T-helper 9 cell (primary cell): ENCODE measurements around the gene TBL1XR1.

Experiments used
- DNase-seq: peaks from one replicate; pipeline ENCODE4 v3.0.0-alpha.2; 2020
- total RNA-seq, 2 donors: gene quantifications; one replicate each; lab custom pipeline; 2026; lab: John Stamatoyannopoulos, UW

Gene TBL1XR1
- 150 to 267 reads per million in 2 donors for total RNA-seq

DNA sequence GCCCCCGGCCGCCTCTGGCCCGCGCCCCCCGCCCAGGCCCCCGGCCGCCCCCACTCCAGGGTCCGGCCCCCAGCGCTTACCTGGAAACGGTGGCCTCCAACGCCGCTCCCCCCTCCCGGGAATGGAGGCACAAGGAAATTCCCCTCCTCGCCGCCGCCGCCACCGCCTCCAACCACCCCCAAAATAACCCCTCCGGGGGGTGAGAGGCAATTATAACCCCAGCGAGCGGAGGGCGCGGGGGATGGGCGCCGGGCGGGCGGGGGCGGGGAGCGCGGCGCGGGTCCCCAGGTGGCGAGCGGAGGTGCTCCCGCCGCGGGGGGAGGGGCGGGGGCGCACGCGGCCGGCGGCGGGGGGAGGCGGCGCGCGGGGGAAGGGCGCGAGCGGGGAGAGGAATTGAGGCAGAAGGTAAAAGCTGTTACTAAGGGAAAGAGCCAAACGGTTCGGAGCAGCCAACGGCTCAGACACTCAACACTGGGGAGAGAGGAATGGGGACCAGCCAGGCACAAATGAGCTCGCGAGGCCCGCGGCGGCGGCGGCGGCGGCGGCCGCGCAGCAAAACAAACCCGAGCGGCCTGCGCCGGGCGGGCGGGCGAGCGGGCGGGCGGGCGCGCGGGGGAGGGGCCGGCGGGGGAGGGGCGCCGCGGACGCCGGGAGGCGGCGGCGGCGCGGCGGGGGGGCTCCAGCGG is at the start of gene TBL1XR1:
Gene TBL1XR1 (minus strand): TSS at position 442 of the 686 bp plus-strand sequence. CDS start 132,505 bp downstream, outside the sequence.
- DNase-seq: peak; percentile 84

DNA sequence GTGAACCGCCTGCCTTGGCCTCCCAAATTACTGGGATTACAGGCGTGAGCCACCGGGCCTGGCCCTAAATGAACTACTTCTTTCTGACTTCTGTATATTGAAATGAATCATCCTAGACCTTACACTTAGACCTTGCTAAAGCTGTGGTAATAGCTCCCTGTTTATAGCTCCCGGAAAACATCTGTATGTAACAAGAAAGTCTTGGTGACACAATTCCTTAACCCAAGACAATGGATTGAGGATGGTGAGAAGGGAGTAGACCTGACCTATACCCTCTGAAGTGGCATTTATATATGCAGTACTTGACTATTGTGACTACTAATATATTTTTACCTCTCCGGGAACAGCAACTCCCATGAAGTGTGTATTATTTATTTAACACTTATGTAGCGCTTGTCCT is 48.0 kb upstream of the TBL1XR1 start:
- DNase-seq: no peak

DNA sequence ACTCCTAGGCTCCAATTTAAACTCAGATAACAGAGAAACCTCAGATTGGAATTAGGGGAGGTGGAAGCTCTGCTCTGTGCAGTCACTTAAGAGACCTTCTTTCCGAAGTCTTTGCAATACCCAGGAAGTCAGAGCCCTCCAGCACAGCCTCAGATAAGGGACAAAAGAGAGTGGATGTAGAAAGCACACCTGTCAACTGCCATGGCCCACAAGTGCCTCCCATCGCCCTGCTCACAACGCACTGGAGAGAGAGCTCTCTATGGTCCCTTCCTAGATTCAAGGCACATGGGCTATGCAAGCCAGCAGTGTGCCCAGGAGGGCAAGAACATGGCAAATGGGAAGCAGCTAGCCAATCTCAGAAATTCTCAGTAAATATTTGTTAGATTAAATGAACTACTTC is 47.3 kb upstream of the TBL1XR1 start:
- DNase-seq: no peak

DNA sequence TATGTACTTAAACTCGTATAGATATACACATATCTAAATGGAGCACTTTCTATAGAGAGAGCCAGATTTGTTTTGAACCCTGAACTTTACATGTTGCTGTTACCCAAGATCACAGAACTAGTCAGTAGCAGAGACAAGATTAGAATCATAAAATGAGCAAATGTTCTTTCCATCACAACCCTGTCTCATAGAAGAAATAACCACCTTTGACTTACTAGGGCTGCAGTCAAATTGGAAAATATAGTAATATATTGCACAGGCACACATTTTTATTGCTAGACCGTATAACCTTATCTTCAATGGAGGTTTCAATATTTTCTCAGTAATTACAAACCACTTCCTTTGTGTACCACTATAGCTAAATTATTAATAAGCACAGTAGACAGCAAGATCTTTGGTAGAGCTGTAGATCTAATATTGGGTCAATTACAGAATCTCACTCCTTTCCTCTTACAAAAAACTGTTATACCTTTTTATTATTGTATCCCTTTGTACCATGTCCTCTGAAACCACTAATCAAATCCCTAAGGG is 41.5 kb upstream of the TBL1XR1 start:
- no peak for DNase-seq

DNA sequence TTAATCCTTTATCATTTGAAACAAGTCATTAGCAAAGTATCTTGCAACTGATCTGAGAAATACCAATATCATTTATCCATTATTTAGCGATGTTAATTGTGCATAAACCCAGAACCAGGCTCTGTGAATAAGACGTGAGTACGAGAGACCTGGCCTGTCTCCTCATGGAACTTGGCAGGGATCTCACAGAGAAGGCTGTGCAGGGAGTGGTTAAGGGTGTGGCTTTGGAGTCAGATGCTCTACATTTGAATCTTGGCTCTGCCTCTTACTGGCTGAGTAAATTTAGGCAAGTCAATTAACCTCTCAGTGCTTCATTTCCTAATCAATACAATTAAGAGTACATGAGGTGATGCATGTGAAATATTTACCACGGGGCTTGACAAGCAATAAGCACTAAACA is 39.9 kb upstream of the TBL1XR1 start:
- no peak for DNase-seq

DNA sequence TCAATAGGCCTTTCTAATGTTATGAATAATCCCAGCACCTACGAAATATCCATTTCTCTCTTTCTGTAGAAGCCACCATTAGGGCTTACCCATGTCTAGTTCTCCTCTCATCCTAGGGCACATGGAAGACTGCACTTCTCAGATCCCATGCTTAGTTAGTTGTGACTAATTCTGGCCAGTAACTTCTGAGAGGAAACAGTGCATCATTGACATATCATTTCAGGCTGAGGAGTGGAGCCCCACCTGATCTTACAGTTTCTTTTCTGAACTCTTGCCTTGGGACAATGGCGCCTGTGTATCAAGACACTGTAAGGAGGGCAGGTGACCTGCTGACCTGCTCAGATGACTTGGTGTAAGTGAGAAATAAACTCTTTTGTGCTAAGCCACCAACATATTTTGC is 39.4 kb upstream of the TBL1XR1 start:
- no peak for DNase-seq

DNA sequence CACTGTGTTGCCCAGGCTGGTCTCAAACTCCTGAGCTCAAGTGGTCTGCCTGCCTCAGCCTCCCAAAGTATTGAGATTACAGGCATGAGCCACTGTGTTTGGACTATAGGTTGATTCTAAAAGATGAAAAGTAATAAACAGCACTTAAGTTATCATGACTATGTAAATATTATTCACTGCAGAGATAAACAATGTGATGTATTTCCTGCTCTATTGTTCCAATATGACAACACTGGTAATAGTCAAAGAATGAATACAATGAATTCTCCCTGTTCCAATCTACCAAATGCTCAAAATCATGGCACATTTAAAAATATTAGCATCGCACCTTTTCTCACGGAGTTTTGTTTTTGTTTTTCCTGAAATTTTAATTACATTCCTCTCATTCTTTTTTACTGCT is 36.8 kb upstream of the TBL1XR1 start:
- DNase-seq: no peak

DNA sequence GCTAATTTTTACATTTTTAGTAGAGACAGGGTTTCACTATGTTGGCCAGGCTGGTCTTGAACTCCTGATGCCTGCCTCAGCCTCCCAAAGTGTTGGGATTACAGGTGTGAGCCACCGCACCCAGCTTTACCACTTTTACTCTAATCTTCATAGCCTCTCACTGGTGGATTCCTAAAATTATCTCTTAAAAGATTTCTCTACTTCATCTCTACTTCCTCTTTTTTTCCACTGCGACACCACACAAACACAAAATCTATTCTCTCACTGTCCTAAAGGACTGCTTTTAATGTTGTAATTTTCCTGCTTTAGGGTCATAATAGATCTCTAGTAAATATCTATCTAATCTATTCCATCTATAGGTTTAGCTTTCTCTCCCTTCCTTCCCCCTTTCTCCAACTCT is 34.0 kb upstream of the TBL1XR1 start:
- DNase-seq: no peak

DNA sequence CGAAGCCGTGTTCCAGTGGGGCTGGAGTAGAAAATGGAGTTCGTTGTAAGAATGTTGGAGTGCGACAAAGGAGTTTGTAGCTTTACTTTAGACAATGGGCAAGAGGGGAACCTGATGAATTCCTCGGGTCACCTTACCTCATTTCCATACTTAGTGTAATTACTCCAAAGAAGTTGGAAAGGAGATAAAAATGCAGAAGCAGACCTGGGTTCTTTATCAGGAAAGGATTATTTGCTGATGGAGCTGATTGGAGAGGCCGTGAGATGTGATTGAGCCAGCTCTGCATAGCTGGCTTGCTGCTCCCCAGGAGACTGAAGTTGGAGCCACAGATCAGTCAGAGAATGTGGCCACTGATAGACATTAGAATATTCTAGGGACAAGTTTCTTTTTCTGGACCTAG is 33.4 kb upstream of the TBL1XR1 start:
- DNase-seq: no peak

DNA sequence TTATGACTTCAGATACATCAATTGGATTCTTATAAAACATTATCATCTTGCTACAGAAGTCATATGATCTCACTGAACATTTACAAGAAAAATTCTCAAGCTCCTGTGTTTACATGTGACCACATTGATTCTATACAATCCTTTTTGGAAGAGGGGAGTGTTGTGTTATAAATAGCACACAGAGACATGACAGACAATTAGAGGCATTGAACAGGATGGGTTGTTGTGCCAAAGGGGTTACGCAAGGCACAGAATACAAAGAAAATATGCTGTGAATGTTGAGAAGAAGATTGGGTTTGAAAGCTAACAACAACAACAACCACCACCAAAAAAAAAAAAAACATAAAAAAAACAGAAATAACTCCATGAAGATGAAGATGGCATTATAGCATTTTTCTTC is 32.5 kb upstream of the TBL1XR1 start:
- no peak for DNase-seq

DNA sequence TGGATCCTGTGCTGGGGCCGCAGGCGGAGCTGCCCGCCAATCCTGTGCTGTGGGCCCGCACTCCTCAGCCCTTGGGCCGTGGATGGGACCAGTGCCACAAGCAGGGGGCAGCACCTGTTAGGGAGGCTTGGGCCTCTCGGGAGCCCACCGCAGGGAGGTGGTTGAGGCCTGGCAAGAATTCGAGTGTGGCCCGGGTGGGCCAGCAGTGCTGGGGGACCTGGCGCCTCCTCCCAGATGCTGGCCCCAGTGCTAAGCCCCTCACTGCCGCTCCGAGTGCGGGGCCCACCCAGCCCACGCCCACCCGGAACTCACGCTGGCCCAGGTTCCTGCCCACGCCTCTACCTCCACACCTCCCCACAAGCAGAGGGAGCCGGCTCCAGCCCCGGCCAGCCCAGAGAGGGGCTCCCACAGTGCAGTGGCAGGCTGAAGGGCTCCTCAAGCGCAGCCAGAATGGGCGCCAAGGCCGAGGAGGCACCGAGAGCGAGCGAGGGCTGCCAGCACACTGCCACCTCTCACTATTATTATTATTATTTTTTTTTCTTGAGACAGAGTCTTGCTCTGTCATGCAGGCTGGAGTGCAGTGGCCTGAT is 31.4 kb upstream of the TBL1XR1 start:
- no peak for DNase-seq

DNA sequence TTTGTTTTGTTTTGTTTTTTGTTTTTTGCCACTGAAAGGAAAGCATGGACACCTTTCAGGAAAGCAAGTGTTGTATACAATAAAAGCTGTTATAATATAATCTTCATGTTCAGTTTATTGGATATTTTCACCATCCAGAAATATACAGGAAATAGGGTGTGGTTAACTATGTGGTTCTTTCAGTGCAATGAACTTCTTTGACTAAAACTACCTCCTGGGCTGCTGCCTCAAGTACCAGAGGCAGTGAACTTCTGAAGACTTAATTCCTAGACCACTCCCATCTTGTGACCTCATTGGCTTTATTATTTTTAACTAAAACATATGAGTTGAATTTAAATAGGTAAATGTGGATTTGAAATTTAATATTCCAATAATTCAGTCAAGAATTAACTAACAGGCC is 27.1 kb upstream of the TBL1XR1 start:
- DNase-seq: no peak

DNA sequence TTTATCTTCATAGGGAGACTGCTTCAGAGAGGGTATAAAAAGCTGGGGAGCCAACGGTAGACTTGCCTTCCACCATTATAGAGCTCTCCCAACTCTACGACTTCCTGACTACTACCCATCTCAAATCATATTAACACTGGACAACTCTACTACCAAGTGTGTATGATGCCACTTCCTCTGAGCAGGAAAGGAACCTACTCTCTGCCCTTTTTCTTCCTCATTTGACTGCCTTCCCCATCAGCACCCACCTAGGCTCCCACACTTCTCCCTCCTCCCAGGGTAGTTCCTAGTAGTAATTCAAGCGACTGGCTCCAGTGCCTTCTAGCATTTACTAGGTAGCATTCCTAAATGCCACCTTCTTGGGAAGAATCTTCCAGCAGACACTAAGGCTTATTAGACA is 24.5 kb upstream of the TBL1XR1 start:
- DNase-seq: no peak

DNA sequence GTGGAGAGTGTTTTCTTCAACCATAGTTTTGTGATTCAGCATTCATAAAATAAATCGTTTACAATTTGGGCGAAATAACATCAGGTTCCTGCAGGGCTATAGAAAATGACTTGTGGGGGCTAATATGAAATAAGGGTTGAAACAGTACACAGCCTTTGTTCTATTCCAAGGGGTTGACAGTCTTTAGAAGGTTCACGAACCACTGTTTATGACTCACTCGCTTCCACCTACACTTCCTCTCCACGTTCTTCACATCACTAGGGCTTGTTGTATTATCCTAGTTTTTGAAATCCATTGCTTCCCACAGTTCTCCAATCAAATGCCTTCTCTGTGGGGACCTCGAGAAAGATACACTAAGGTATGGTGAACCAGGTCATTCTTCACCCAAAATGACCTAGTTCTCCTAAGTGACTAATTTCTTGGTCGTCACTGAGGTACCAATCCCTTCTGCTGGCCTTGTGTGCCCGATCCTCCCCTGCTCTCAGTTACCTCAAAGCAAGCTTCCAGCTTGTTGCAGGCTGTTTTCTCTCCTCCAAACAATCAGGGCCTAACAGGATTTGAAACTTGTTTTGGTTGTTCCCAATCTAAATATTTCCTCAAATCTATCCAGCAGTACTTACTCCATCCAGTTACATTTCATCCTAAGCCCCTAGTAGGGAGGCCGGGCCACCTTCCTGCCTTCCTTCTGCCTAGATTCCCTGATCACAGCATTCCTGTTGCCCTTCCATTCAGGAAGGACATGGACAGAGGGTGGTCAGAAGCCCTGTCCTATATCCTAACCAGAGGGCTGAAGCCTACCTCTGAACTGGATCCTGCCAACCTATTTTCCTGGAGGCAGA is 23.1 kb upstream of the TBL1XR1 start:
- no peak for DNase-seq

DNA sequence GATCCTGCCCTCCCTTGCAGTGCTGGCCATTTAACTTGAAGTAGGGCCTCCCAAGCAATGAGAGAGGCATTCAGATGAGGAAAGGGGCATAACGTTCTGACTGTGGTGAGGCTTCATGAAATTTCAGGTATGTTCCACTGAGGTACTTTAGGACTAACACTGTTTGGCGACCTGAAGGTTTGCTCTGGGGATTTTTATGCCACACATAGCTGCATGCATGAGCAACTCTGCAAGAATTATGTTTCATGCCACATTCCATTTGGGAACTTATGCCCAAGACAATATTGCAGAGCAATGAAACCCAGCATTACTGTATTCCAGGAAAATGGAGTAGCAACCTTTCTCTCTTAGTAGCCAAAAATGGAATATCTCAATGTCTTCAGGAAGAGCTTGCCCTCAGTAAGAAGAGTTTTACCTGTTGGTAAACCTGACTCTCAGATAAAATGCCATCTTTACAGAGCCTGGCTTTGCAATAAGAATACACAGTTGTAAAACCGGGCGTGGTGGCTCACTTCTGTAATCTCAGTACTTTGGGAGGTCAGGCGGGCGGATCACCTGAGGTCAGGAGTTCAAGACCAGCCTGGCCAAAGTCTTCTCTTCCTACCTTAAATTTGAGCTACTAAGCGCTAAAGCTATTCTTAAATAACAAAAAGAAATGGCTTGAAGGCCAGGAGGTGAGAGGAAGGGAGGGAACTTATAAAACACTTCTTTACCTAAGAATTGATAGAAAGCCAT is 16.7 kb upstream of the TBL1XR1 start:
- DNase-seq: no peak

DNA sequence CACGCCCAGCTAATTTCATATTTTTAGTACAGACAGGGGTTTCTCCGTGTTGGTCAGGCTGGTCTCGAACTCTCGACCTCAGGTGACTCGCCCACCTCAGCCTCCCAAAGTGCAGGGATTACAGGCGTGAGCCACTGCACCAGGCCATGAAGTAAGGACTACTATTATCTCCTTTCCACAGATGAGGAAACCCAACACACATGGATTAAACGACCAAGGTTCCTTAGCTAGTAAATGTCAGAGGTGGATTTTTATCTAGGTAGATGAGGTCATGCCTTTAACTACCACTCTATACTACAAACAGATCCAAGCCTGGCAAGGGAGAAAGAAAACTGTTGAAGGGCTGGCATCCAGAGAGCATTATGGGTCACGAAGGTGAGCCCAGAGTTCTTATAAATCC is 15.5 kb upstream of the TBL1XR1 start:
- DNase-seq: no peak

DNA sequence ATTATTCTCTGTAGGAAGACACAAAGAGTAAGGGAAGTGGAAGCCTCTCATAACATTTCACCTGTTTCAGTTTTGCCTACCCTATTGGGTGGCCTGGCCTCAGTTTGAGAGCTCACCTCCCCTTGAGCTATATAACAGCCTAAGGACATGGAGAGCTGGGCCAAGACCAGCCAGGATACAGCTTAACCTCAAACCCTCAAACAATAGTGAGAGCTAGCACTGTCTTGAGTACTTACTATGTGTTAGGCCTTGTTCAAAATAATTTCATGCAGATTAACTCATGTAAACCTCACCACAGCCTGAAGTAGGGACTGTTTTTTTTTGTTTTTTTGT is 15.0 kb upstream of the TBL1XR1 start:
- no peak for DNase-seq

DNA sequence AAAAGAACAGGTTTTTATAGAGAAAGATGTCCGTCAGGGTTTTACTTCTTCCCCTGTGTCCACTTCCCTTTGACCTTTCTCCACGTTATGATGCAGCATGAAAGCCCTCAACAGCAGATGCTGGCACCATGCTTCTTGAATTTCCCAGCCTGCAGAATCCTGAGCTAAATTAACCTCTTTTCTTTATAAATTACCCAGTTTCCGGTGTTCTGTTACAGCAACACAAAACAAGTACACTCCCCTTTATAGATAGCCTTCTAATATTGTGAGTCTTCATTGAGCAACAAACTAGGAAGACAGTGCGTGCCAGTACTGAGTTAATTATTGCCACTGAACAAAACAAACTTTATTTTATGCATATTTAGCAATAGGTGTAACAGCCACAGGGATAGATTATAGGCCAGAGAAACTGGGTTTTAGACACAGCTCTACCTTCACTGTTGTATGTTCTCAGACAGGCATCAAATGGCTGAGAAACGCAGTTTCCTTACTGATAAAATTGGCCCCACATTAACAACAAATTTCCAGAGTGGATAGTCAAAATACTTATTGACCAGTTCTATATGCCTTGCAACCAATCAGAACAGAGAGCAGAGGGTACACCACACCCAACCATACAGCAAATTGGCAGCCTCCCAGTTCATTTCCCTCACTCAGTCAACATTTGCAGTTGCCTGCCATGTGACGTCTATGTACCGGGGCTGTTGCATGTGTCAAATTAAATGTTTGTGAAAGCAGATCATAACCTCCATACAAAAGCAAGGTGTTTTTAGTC is 14.4 kb upstream of the TBL1XR1 start:
- no peak for DNase-seq

DNA sequence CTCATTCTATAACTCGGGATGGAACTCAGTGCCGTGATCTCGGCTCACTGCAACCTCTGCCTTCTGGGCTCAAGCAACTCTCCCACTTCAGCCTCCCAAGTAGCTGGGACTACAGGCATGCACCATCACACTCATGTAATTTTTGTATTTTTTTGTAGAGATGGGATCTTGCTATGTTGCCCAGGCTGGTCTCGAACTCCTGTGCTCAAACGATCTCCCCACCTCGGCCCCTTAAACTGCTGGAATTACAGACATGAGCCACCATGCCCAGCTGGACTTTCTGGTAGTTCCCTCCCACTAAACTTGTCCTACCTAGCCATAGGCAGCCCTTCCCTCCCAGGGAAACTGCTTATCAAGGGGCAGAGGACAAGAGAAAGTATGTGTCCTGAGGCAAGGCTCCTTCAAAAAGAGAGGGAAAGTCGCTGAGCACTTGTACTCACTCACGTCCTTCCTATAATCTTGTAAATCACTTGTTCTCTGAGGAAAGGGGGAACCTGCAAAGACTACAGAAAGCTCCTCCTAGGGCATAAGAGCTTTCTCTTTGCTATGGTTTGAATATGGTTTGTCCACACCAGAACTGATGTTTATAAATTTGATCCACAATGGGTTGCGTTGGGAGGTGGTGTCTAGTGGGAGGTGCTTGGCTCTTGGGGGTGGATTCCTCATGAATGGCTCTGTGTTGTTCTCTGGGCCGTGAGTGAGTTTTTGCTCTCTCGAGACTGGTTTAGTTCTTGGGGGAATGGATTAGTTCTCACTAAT is 13.6 kb upstream of the TBL1XR1 start:
- no peak for DNase-seq

DNA sequence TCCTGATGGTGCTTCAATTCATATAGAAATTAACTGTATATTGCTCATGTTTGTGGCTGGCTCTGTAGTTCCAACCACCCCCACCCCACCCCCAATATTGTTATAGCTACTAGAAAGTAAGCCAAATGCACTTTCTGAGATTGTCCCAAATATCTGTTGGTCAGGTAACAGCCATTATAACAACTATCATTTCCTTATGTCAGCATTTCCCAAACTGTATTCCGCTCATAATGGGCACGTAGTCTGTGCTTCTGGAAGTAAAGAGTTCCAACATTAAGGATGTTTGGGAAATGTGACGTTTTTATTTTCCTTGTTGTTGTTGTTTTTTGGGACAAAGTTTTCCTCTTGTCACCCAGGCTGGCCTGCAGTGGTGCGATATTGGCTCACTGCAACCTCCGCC is 12.2 kb upstream of the TBL1XR1 start:
- no peak for DNase-seq

DNA sequence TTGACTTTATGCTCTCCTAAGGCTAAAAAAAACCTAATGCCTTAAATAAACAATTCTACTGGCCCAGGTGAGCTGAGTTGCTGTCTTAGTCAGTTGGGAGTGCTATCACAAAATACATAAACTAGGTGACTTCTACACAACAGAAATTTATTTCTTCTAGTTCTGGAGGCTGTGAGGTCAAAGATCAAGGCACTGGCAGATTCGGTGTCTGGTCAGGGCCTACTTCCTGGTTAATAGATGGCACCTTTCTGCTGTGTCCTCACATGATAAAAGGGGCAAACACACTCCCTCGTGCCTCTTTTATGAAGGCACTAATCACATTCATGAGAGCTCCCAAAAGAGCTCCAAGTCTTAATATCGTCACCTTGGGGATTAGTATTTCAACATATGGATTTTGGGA is 11.5 kb upstream of the TBL1XR1 start:
- DNase-seq: no peak

DNA sequence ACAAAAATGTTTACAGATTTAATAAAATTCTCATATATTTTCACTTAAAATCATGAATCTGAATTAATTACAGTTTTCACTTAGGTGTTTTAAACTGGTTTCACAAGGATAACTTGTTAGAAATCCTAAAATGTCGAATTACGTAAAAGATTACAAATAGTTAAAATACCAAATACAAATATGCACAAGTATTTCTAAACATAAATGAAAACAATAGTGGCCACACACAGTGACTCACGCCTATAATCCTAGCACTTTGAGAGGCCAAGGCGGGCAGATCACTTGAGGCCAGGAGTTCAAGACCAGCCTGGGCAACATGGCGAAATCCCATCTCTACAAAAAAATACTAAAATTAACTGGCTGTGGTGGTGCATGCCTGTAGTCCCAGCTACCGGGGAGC is 10.9 kb upstream of the TBL1XR1 start:
- DNase-seq: no peak
